HepG2 (cell line): ENCODE results near the gene SYNE1. TPM values are rescaled to one million over a fixed set of nuclear protein-coding genes. Genes with fewer than 3 reads are reported as not detected.

ENCODE experiments used
- ATAC-seq: fragments of 200-7000 bp; cut with Tn5 transposase; 3 replicates; pipeline ENCODE4 v1.9.1; 2020; ENCODE audit warnings: mild to moderate bottlenecking, moderate library complexity
- BruUV-seq: library from RNA; stranded (reverse); fragments of 400-500 nt; replicated peaks from 2 replicates; lab custom pipeline; 2021; lab: Mats Ljungman, UMichigan
- CTCF ChIA-PET: fragments of 300-600 bp; formaldehyde crosslinking; extraction: SDS; loops from one replicate; lab custom pipeline; 2021; ENCODE audit warnings: low total read pairs, inconsistent platforms, low intra/inter-chr PET ratio; lab: Yijun Ruan, JAX
- POLR2A ChIA-PET: fragments of 350-600 bp; sonication (Branson Sonifier 250); formaldehyde crosslinking; loops from one replicate; lab custom pipeline; 2020; ENCODE audit warnings: antibody characterized with exemption, inconsistent platforms; lab: Yijun Ruan, JAX
- DNase-seq: peaks from one replicate; pipeline ENCODE4 v3.0.0-alpha.2; 2015; ENCODE audit warnings: low spot score
- FAIRE-seq: peaks from 3 replicates; lab custom pipeline; 2011; peaks lifted over from hg19 to GRCh38; lab: Jason Lieb, UNC
- H2AFZ ChIP-seq: one replicate; pipeline ENCODE4 v1.6.1; 2011; ENCODE audit warnings: low read length, inconsistent platforms
- H3K27ac ChIP-seq: fragments of 300-600 bp; 3 replicates; pipeline ENCODE4 v1.8.0; 2011; ENCODE audit warnings: mixed run types, mild to moderate bottlenecking, mixed read lengths, low read length, inconsistent platforms; ENCODE audit not compliant: insufficient read depth; ENCODE audit errors: extremely low read length
- H3K27me3 ChIP-seq, 2 experiments: fragments of 200-600 bp in 1 of 2; 2 replicates in 1 of 2; 3 replicates in 1 of 2; pipeline versions ENCODE4 v1.6.0 to v1.8.0; 2011; ENCODE audit warnings: low read length in 2 of 2, mild to moderate bottlenecking in 2 of 2, moderate library complexity in 2 of 2, inconsistent platforms in 1 of 2; ENCODE audit not compliant: insufficient read depth in 2 of 2, control insufficient read depth in 1 of 2
- H3K36me3 ChIP-seq, 2 experiments: fragments of 200-600 bp in 1 of 2; replicated peaks in 1 of 2; 2 replicates in 1 of 2; 3 replicates in 1 of 2; pipeline versions ENCODE4 v1.5.1 to v1.8.0; 2011; ENCODE audit warnings: low read length in 2 of 2, inconsistent platforms in 1 of 2; ENCODE audit not compliant: insufficient read depth in 2 of 2, control insufficient read depth in 1 of 2
- H3K4me1 ChIP-seq: 2 replicates; pipeline ENCODE4 v1.5.1; 2012; ENCODE audit warnings: low read length, inconsistent platforms; ENCODE audit not compliant: insufficient read depth
- H3K4me2 ChIP-seq: 2 replicates; pipeline ENCODE4 v1.6.0; 2011; ENCODE audit warnings: low read depth, low read length, inconsistent platforms
- H3K4me3 ChIP-seq, 3 experiments: fragments of 200-600 bp in 1 of 3; sonication (generic), shearing (Covaris generic) in 1 of 3; replicated peaks in 1 of 3; 2 replicates each; pipeline ENCODE4 v1.5.1; 2011 to 2016; ENCODE audit warnings: low read length in 3 of 3, inconsistent platforms in 2 of 3, low read depth in 2 of 3, mild to moderate bottlenecking in 2 of 3, control low read depth in 1 of 3, mixed read lengths in 1 of 3; ENCODE audit not compliant: insufficient read depth in 1 of 3
- H3K79me2 ChIP-seq: one replicate; pipeline ENCODE4 v1.6.1; 2011; ENCODE audit warnings: low read length, inconsistent platforms; ENCODE audit not compliant: insufficient read depth
- H3K9ac ChIP-seq: 2 replicates; pipeline ENCODE4 v1.6.0; 2011; ENCODE audit warnings: mild to moderate bottlenecking, low read depth, low read length, inconsistent platforms; ENCODE audit not compliant: insufficient read depth
- H3K9me3 ChIP-seq: 2 replicates; pipeline ENCODE4 v1.5.1; 2012; ENCODE audit warnings: mild to moderate bottlenecking, low read length
- H4K20me1 ChIP-seq: 2 replicates; pipeline ENCODE4 v1.6.0; 2011; ENCODE audit warnings: inconsistent platforms, mild to moderate bottlenecking, low read length, moderate library complexity; ENCODE audit not compliant: insufficient read depth
- ARID5B ChIP-seq: IDR thresholded peaks from 2 replicates; pipeline ENCODE4 v1.4.0; 2020; ENCODE audit warnings: mild to moderate bottlenecking, missing genetic modification reagents
- ESRRA ChIP-seq: sonication (generic); formaldehyde crosslinking; IDR thresholded peaks from 2 replicates; pipeline ENCODE4 v1.5.1; 2020; ENCODE audit warnings: mild to moderate bottlenecking, low read depth, missing genetic modification reagents
- FOXP4 ChIP-seq: sonication (generic); formaldehyde crosslinking; IDR thresholded peaks from 2 replicates; pipeline ENCODE4 v1.4.0; 2020; ENCODE audit warnings: missing genetic modification reagents
- GLMP ChIP-seq: sonication (generic); formaldehyde crosslinking; IDR thresholded peaks from 2 replicates; pipeline ENCODE4 v1.9.0; 2021; ENCODE audit warnings: missing genetic modification reagents, mild to moderate bottlenecking, borderline replicate concordance
- HNF4A ChIP-seq: sonication (generic); formaldehyde crosslinking; IDR thresholded peaks from 2 replicates; pipeline ENCODE4 v1.4.0; 2020; ENCODE audit warnings: missing genetic modification reagents
- MXD1 ChIP-seq: sonication (generic); formaldehyde crosslinking; IDR thresholded peaks from 2 replicates; pipeline ENCODE4 v1.4.0; 2020; ENCODE audit warnings: mild to moderate bottlenecking, missing genetic modification reagents
- PAXIP1 ChIP-seq: sonication (generic); formaldehyde crosslinking; conservative IDR thresholded peaks from 2 replicates; pipeline ENCODE4 v1.4.0; 2020; ENCODE audit warnings: mild to moderate bottlenecking, missing genetic modification reagents, moderate library complexity
- PHF5A ChIP-seq: IDR thresholded peaks from one replicate; pipeline ENCODE4 v1.6.1; 2018; ENCODE audit warnings: low read depth, missing genetic modification reagents; ENCODE audit not compliant: unreplicated experiment
- SIN3A ChIP-seq: IDR thresholded peaks from 2 replicates; pipeline ENCODE4 v1.6.1; 2011; ENCODE audit warnings: low read depth, mild to moderate bottlenecking, control low read depth, low read length, borderline replicate concordance
- SOX5 ChIP-seq: IDR thresholded peaks from 2 replicates; pipeline ENCODE4 v1.6.1; 2016; ENCODE audit warnings: borderline replicate concordance
- ZIK1 ChIP-seq: sonication (generic); formaldehyde crosslinking; IDR thresholded peaks from 2 replicates; pipeline ENCODE4 v1.5.0; 2020; ENCODE audit warnings: mild to moderate bottlenecking, low read depth, missing genetic modification reagents, borderline replicate concordance
- ZNF557 ChIP-seq: sonication (generic); formaldehyde crosslinking; IDR thresholded peaks from 2 replicates; pipeline ENCODE4 v1.4.0; 2020; ENCODE audit warnings: missing genetic modification reagents
- WGBS: methylation state at CpG from one replicate; pipeline ENCODE4 v1.1.6; 2017; ENCODE audit warnings: low lambda C conversion rate; 5-methylcytosine and 5-hydroxymethylcytosine counted together
- in situ Hi-C: cut with HindIII; loops from 2 replicates; pipeline ENCODE4 v1.10.0; 2017; ENCODE audit warnings: low pct_unique_long_range_greater_than_20kb; ENCODE audit not compliant: extremely low pct_ligation_motif_present
- intact Hi-C: fragments of 100-400 bp; cut with micrococcal nuclease; formaldehyde crosslinking; loops from one replicate; pipeline ENCODE4 v1.10.0; 2022; ENCODE audit not compliant: unreplicated experiment
- polyA plus RNA-seq, 8 experiments: library from polyadenylated mRNA; depleted of rRNA in 3 of 8; stranded (reverse) in 7 of 8; unstranded in 1 of 8; fragments of >200 nt; fragmentation: Illumina TruSeq in 4 of 8; extraction: Trizol in 4 of 8; gene quantifications; 2 replicates each; pipeline versions ENCODE4 v1.2.1 to v1.2.3, GENCODE V29; 2011 to 2016; ENCODE audit warnings: low read depth in 4 of 8, missing spikeins in 1 of 8, mixed read lengths in 1 of 8; ENCODE audit not compliant: insufficient read depth in 1 of 8
- total RNA-seq, 5 experiments: library from RNA; depleted of rRNA; stranded (reverse); fragments of >200 nt; fragmentation: Illumina TruSeq; extraction: Trizol; gene quantifications; 2 replicates each; pipeline ENCODE4 v1.2.3, GENCODE V29; 2016; ENCODE audit warnings: low read depth in 1 of 5

Gene SYNE1
- total and polyA plus RNA-seq, 2 of the 13 experiments (the other 11 are each of a cell fraction or from before 2014, with no cell fraction given) = 5.5 to 15.9 TPM

GRCh38 chr6:152305672-152306071, 331.5 kb downstream of the SYNE1 start:
- DNase-seq (peak; percentile 54), FAIRE-seq (no peak), ATAC-seq (no peak)
- Histone ChIP-seq H3K79me2 (no peaks in the 10 kb centered on the region), H3K27ac (peak overlapping the region; percentile 24), H4K20me1 (no peaks in the 10 kb centered on the region), H3K4me2 (peak overlapping the region; percentile 30; the same call in 1 of the 2 replicates), H2AFZ (no peak overlapping the region), H3K4me3 (no peak overlapping the region), H3K4me1 (peaks cover 30% of the 10 kb centered on the region), H3K27me3 (no peaks in the 10 kb centered on the region; a peak in 1 of 5 replicates), H3K9ac (no peak overlapping the region), H3K36me3 (no peaks in the 10 kb centered on the region), H3K9me3 (no peaks in the 10 kb centered on the region)
- whole genome bisulfite sequencing = 3% methylated on average over 1 of the region's 1 CpG
- intact Hi-C loops (no loop called here), in situ Hi-C loops (no loop called here)
- no TSS peak for BruUV-seq
- CTCF ChIA-PET = no interaction called here
- POLR2A ChIA-PET = interaction anchor here (0.7 to 1.2 kb wide), 2 partner anchors 9 to 10 kb away, joined by 3 to 4 read pairs; no protein-coding TSS in a partner anchor
- TF ChIP-seq ESRRA (peak; percentile 69; the same call in 1 of the 2 replicates), MXD1 (no peak), GLMP (CRISPR knock-in tag) (no peak), PAXIP1 (CRISPR knock-in tag) (peak; percentile 84), HNF4A (peak; percentile 86; the same call in 1 of the 2 replicates), FOXP4 (peak; percentile 46; the same call in 1 of the 2 replicates), SIN3A (no peak), ZNF557 (CRISPR knock-in tag) (0 out of 2 replicates have a peak, but pooled peaks have one; percentile 47), PHF5A (CRISPR knock-in tag) (peak; percentile 47), ZIK1 (CRISPR knock-in tag) (no peak), ARID5B (peak; percentile 73), SOX5 (CRISPR knock-in tag) (peak; percentile 60; the same call in 1 of the 2 replicates)
